GM10847 (cell line): Measurements from ENCODE around the gene PSPH.

Experiments
- POLR2A ChIP-seq: IDR thresholded peaks from 2 replicates; pipeline ENCODE4 v1.6.1; 2011; ENCODE audit not compliant: insufficient read length; ENCODE audit errors: extremely low read depth

PSPH gene

DNA sequence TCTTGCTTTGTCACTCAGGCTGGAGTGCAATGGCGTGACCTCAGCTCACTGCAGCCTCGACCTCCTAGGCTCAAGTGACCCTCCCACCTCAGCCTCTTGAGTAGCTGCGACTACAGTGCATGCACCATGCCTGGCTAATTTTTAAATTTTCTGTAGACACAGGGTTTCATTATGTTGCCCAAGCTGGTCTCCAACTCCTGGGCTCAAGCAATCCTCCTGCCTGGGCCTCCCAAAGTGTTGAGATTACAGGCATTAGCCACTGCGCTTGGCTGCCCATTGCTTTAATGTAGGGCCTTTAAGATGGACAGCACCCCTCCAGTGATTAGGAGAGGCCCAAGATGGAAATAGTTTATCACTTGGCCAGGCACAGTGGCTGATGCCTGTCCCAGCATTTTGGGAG lies 47.5 kb downstream of the PSPH start:
- no peak for TF ChIP-seq POLR2A

DNA sequence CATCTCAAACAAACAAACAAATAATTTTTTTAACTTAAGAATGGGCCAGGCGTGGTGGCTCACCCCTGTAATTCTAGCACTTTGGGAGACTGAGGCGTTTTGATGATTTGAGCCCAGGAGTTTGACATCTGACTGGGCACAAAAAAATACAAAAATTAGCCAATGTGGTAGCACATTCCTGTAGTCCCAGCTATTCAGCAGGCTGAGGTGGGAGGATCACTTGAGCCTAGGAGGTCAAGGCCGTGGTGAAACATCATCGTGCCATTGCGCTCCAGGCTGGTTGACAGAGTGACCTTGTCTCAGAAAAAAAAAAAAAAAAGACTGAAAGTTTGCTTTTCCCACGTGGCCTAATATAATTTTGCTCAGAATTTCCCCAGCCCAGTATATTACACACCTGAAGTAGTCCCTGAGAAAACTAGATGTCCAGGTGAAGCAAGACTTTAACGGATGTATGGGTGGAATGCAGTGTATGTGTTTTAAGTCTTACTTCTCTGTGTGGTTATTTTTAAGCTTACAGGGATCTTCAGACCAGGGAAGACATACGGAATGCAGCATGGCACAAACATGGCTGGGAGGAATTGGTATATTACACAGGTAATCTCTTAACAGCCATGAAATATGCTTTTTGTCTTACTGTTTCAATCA lies 54.3 kb downstream of the PSPH start:
- TF ChIP-seq POLR2A = no peak

DNA sequence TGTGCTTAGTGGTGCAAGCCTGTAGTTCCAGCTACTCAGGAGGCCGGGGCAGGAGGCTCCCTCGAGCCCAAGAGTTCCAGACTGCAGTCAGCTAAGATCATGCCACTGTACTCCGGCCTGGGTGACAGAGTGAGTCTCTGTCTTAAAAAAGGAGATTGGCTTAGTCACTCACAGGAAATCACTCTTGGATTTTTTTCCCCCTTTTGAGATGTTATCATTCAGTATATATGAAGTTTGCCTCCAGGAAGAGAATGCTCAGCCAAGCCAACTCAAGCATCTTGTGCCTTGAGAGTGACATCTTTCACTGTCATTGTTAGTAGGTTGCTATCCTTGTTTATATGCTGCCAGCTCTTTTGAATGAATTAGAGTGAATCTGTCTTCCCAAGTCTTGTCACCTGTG lies 58.9 kb downstream of the PSPH start:
- no peak for TF ChIP-seq POLR2A

DNA sequence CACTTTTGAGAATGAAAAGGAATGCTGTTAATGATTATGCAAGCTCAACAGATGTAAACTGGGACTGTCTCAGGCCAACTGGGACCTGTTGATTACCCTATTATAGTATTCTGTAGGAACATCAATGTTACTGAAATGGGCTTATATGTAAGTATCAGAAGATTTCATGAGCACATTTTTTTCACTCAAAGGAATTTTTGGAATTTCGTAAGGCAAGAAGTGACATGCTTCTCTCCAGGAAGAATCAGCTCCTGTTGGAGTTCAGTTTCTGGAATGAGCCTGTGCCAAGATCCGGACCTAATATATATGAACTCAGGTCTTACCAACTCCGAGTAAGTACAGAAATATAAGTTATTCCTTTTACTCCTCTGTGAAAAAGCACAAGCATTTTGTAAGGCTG lies 67.7 kb downstream of the PSPH start:
- no peak for TF ChIP-seq POLR2A

DNA sequence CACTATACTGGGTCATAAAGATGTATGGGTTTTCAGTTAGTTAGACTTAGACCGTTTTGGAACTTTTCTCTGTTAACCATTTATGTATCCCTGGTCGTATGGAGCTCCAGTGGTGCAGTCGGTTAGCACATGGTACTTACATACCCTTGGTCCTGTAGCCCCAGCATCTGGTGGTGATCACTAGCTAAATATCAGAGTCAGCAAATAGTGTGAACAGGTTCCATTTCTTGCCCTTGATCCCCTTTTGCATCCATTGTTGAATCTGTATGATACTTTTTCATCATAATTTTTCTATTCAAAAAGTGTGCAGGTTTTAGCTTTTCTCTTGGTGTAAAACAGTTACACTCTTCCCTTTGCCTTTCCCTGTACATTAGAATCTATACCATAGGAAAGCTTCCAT lies 71.0 kb downstream of the PSPH start:
- TF ChIP-seq POLR2A = no peak

DNA sequence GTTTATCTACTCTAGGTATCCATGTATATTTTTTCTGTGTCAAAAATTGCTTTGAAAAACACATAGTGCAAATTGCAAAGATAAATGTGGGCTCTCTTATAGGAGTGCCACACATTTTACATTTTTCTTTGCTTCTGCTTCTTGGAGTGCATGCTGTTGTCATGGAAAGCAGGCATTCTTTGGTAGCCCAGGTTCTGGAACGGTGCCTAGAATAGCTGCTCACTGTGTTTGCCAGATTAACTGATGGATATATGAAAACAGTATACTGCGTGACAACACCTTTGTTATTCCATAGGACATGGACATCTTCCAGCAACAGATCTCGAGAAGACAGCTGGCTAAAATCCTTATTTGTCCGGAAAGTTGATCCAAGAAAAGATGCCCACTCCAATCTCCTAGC lies 73.4 kb downstream of the PSPH start:
- TF ChIP-seq POLR2A = no peak

DNA sequence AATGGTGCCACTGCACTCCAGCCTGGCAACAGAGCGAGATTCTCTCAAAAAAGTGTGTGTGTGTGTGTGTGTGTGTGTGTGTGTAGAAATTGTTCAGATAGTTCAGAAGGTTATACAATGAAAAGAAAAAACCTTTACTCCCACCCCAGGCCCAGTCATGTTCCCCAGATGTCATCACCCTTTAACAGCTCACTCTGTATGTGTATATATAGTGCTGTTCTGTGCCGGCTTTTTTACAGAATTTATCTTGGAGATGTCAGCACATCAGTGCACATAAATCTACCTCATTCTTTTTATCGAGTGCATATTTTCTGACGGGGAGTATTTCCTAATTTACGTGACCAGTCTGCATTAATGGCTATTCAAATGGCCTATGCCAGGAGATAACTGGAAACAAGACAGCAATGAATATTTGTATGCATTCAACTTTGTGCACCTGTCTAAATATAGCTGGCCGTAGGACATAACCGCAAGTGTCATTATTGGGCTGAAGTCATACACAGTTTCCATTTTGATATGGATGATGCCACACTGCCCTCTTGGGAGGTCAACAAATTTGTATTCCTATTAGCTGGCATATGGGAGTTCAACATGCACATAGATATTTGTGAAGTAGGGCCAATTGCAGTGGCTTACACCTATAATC lies 75.1 kb downstream of the PSPH start:
- no peak for TF ChIP-seq POLR2A

DNA sequence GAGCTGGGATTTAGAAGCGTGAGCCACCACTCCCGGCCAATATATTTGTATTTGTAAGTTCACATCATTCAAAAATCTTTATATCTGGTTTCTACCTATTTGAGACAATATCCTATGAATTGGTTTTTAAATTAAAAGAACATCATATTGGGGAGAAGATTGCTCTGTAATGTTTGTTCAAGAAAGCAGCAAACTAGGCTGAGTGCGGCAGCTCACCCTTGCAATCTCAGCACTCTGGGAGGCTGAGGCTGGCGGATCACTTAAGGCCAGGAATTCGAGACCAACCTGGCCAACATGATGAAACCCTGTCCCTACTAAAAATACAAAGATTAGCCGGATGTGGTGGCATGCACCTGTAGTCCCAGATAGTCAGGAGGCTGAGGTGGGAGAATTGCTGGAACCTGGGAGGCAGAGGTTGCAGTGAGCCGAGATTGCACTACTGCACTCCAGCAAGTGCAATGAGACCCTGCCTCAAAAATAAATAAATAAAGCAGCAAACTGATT lies 77.4 kb downstream of the PSPH start:
- no peak for TF ChIP-seq POLR2A

DNA sequence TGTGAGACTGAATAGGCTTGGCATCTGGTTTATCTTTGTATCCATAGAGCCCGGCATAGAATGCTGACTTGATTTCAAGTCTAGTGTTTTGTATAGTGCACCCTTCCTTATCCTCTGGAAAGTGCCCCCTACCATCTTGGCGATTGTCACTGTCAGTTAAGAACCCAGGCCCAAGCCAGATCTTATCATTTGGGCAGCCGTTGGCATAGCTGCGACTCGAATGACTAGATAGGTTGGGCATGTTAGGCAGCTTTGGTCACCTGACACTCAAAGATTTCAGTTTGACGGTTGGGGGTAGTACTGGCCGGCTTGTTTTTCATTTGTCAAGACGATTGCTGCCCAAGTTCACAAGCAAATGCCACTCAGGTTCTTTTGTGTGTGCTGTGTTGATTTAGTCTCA lies 80.3 kb downstream of the PSPH start:
- no peak for TF ChIP-seq POLR2A

DNA sequence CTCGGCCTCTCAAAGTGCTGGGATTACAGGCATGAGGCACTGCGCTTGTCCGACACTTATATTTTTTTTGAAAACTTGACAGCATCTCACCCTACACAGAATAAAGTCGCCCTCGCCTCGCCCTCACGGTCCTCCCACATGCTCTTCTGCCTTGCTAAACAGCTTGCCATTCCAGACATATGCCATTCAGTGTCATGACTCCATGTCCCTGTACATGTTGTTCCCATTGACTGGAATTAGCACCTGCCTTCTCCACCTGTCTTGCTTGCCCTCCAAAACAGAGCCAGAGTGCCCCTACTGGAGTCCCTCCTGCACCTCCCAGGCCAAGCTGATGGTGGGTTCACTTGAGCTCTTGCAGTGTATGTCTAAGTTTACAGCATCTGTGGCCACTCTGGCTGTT lies 80.7 kb downstream of the PSPH start:
- TF ChIP-seq POLR2A = no peak

DNA sequence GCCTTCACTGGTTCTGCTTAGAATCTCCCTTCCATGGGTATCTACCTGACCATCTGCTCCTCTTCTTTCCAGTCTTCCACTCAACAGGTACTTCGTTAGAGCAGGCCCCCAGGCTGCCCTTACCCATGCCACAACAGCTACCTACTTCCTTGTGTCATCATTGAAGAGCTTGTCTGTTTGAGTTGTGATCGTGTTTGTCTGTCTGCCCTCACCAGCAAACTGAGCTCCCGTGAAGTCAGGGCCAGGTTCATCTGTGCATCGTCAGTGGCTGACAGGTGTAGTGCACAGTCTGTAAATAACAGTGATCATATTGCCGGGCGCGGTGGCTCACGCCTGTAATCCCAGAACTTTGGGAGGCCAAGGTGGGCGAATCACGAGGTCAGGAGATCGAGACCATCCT lies 81.9 kb downstream of the PSPH start:
- no peak for TF ChIP-seq POLR2A

DNA sequence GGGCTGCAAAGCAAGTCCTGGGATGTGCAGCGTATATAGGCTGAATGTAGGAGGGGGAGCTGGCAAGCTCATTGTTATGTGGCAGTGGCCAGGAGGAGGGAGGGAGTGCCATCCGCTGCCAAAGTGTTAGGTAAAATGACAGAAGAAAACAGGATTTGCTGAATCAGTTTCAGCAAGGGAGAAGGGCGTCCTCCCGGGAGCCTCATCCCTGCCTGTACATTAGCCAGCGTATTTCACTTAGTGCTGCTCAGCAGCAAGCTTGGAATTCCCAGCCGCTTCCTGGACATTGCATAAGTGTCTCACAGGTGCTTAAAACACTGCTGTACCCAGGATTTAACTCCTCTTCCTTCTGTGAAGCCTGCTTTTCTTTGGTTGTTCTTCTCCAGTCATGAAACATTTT lies 84.4 kb downstream of the PSPH start:
- no peak for TF ChIP-seq POLR2A

DNA sequence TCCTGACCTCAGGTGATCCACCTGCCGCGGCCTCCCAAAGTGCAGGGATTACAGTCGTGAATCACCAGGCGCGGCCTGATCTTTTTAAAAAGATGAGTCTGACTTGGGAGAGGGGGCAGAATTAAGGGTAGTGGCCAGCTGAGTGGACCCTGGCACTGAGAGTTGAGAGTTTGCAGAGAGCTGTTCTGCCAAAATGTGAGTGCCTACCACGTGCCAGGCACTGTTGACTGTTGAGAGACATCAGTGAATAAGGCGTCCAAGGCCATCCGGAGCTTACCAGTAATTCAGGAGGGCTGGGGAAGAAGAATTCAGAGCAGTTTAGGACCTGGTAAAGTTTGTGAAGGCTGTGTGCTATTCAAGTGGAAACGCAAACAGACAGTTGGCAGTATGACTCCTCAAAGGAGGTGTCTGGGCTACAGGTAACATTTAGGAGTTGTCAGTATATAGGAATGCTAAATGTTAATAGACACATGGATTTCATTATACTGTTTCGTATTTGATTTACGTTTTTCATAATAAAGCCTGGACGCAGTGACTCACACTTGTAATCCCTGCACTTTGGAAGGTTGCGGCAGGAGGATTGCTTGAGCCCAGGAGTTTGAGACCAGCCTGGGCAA lies 85.3 kb downstream of the PSPH start:
- no peak for TF ChIP-seq POLR2A

DNA sequence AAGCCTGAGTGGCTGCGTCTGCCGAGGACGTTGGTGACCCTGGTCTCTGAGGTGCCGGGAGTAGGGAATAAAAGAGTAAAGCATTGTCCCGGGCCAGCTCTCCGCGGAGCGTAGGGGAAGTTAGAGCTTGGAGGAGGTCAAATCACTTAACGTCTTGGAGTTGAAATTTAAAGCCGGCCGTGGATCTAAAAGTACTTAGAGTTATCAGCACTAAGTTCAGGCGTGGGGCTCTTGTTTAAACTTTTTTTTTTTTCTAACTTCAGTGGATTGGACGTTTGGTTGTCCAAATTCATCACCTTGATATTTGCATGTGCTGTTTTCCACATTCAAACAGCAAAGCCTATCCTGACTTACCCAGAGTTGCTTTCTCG lies 86.2 kb downstream of the PSPH start:
- no peak for TF ChIP-seq POLR2A

DNA sequence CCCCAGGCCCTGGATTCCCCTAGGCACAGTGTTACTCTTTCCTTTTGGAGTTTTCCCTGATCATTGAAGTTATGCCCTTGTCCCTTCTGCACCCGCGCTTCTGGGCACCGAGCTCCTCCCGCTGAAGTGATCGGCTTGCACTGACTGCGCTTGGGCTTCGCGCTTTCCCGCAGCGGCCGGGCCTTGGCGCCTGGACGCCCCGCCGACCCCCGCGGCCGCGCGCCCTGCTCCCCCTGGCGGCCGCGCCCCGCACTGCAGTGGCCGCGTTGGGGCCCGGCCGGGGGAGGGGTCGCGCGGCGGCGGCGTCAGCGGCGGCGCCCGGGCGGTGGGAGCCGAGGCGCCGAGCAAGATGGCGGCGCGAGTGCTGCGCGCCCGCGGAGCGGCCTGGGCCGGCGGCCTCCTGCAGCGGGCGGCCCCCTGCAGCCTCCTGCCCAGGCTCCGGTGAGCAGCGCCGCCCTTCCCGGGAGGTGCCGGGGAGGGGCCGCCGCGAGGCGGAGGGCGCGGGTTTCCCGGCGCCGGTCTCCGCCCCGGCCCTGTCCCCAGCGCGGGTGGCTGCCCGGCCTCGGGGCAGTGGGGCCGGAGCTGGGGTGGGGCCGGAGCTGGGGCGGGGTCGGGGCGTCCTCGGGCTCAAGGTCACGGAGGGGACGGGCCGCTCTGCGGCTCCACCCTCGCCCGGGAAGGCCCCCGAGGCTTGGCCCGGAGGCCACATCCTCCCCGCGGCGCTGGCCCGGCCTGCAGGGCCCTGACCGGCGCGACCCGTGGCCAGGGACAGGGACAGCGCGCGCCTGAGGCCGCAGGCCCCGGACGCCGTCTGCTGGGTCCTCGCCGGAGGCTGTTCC lies 86.8 kb downstream of the PSPH start, which contains the start of gene NIPSNAP2:
NIPSNAP2 (plus strand) TSS at position 325 of the 839 bp plus-strand sequence; CDS start at position 350, 25 bp downstream.
- peak; percentile 71 for TF ChIP-seq POLR2A
